PC-3 (cell line): ENCODE data around the gene SCN2B. TPM values are rescaled to one million over a fixed set of nuclear protein-coding genes. Genes with fewer than 3 reads are reported as not detected.

Source experiments
- ATAC-seq: fragments of 200-7000 bp; cut with Tn5 transposase; 2 replicates; pipeline ENCODE4 v1.9.1; 2020; ENCODE audit warnings: mild to moderate bottlenecking, moderate library complexity
- BruUV-seq: library from RNA; stranded (reverse); fragments of 400-500 nt; replicated peaks from 2 replicates; lab custom pipeline; 2021; lab: Mats Ljungman, UMichigan
- CTCF ChIA-PET: fragments of 300-600 bp; sonication (Branson Sonifier 250); formaldehyde crosslinking; loops from one replicate; lab custom pipeline; 2022; ENCODE audit warnings: antibody characterized with exemption; lab: Charles Lee
- POLR2A ChIA-PET: fragments of 300-600 bp; sonication (Branson Sonifier 250); formaldehyde crosslinking; loops from one replicate; lab custom pipeline; 2022; ENCODE audit warnings: antibody characterized with exemption; ENCODE audit not compliant: unreplicated experiment; lab: Charles Lee
- DNase-seq: peaks from one replicate; pipeline ENCODE4 v3.0.0-alpha.2; 2015
- H2AFZ ChIP-seq: fragments of 300-600 bp; sonication (generic); 2 replicates; pipeline ENCODE4 v1.6.0; 2016; ENCODE audit warnings: antibody characterized with exemption, low read length
- H3F3A ChIP-seq: fragments of 300-600 bp; sonication (generic); one replicate; pipeline ENCODE4 v1.6.0; 2017; ENCODE audit warnings: antibody characterized with exemption, low read length, control low read depth, mild to moderate bottlenecking; ENCODE audit not compliant: unreplicated experiment
- H3K27ac ChIP-seq: fragments of 300-600 bp; sonication (generic); 2 replicates; pipeline ENCODE4 v1.5.1; 2016; ENCODE audit warnings: mild to moderate bottlenecking, low read length
- H3K27me3 ChIP-seq: fragments of 300-600 bp; sonication (generic); 2 replicates; pipeline ENCODE4 v1.6.1; 2016; ENCODE audit warnings: low read length, mixed read lengths
- H3K36me3 ChIP-seq: fragments of 300-600 bp; sonication (generic); 2 replicates; pipeline ENCODE4 v1.6.1; 2016; ENCODE audit warnings: low read depth, mixed run types, low read length, mixed read lengths
- H3K4me1 ChIP-seq: fragments of 300-600 bp; sonication (generic); 2 replicates; pipeline ENCODE4 v1.5.1; 2016; ENCODE audit warnings: low read length; ENCODE audit not compliant: insufficient read depth
- H3K4me2 ChIP-seq: fragments of 300-600 bp; sonication (generic); 2 replicates; pipeline ENCODE4 v1.6.0; 2016; ENCODE audit warnings: low read length
- H3K4me3 ChIP-seq: fragments of 300-600 bp; sonication (generic); 2 replicates; pipeline ENCODE4 v1.5.1; 2016; ENCODE audit warnings: mild to moderate bottlenecking, low read length, mixed read lengths
- H3K79me2 ChIP-seq: fragments of 300-600 bp; sonication (generic); 2 replicates; pipeline ENCODE4 v1.6.1; 2017; ENCODE audit warnings: low read length, mixed read lengths
- H3K9ac ChIP-seq: fragments of 300-600 bp; sonication (generic); 2 replicates; pipeline ENCODE4 v1.6.0; 2016; ENCODE audit warnings: mild to moderate bottlenecking, low read length
- H3K9me2 ChIP-seq: fragments of 300-600 bp; sonication (generic); replicated peaks from 2 replicates; pipeline ENCODE4 v1.6.1; 2016; ENCODE audit warnings: mixed run types, low read length, mixed read lengths
- H3K9me3 ChIP-seq: fragments of 300-600 bp; sonication (generic); 2 replicates; pipeline ENCODE4 v1.6.1; 2016; ENCODE audit warnings: low read length, mixed read lengths
- H4K20me1 ChIP-seq: fragments of 300-600 bp; sonication (generic); 2 replicates; pipeline ENCODE4 v1.6.1; 2016; ENCODE audit warnings: low read length, mixed read lengths
- CTCF ChIP-seq: fragments of 300-600 bp; sonication (generic); conservative IDR thresholded peaks from 2 replicates; pipeline ENCODE4 v1.5.1; 2017; ENCODE audit warnings: antibody characterized with exemption, low read depth, mild to moderate bottlenecking, low read length
- EZH2 ChIP-seq: fragments of 300-600 bp; sonication (generic); IDR thresholded peaks from one replicate; pipeline ENCODE4 v1.6.1; 2017; ENCODE audit warnings: antibody characterized with exemption, mild to moderate bottlenecking, low read length; ENCODE audit not compliant: unreplicated experiment
- EZH2phosphoT487 ChIP-seq: fragments of 300-600 bp; sonication (generic); IDR thresholded peaks from 2 replicates; pipeline ENCODE4 v1.6.1; 2018; ENCODE audit warnings: mild to moderate bottlenecking, antibody characterized with exemption, low read length, borderline replicate concordance
- intact Hi-C: fragments of 100-400 bp; cut with micrococcal nuclease; formaldehyde crosslinking; loops from 2 replicates; pipeline ENCODE4 v1.9.0; 2023
- total RNA-seq: library from RNA; depleted of rRNA; stranded (reverse); fragments of >200 nt; gene quantifications from 2 replicates; pipeline ENCODE4 v1.2.3, GENCODE V29; 2014

Gene SCN2B
- total RNA-seq, 1 experiment from 2014 or later, result not detected

GRCh38 chr11:118211006-118211405, 34.6 kb upstream of the SCN2B start:
- POLR2A ChIA-PET, result no interaction called here
- H4K20me1 ChIP-seq, result no peaks in the 10 kb centered on the region
- intact Hi-C loops, result no loop called here
- BruUV-seq, result no TSS peak
- H2AFZ ChIP-seq, result no peak overlapping the region
- no peak overlapping the region for H3K9ac ChIP-seq
- no peak overlapping the region for H3K4me3 ChIP-seq
- H3K9me2 ChIP-seq, result no peaks in the 10 kb centered on the region
- H3F3A ChIP-seq, result no peaks in the 10 kb centered on the region
- H3K4me1 ChIP-seq, result peaks cover 9% of the 10 kb centered on the region; the same call in 1 of the 2 replicates
- TF ChIP-seq CTCF (no peak), EZH2 (no peak), EZH2phosphoT487 (no peak)
- H3K27ac ChIP-seq, result no peak overlapping the region
- H3K4me2 ChIP-seq, result no peak overlapping the region
- no peak for ATAC-seq
- H3K27me3 ChIP-seq, result peaks cover 23% of the 10 kb centered on the region
- DNase-seq, result no peak
- no peaks in the 10 kb centered on the region for H3K36me3 ChIP-seq
- H3K79me2 ChIP-seq, result no peaks in the 10 kb centered on the region
- CTCF ChIA-PET, result no interaction called here
- no peaks in the 10 kb centered on the region for H3K9me3 ChIP-seq

- Histone ChIP-seq H3K9me3 (no peaks in the 10 kb centered on the region), H4K20me1 (no peaks in the 10 kb centered on the region), H3K4me1 (peaks cover 9% of the 10 kb centered on the region; the same call in 1 of the 2 replicates), H3F3A (no peaks in the 10 kb centered on the region), H3K4me2 (no peak overlapping the region), H3K36me3 (no peaks in the 10 kb centered on the region), H3K27me3 (peaks cover 29% of the 10 kb centered on the region), H3K9ac (no peak overlapping the region), H3K4me3 (no peak overlapping the region), H3K79me2 (no peaks in the 10 kb centered on the region), H3K27ac (no peak overlapping the region), H3K9me2 (no peaks in the 10 kb centered on the region), H2AFZ (no peak overlapping the region)
- CTCF ChIA-PET, result no interaction called here
- ATAC-seq (no peak), DNase-seq (no peak)
- intact Hi-C loops, result no loop called here
- BruUV-seq, result no TSS peak
- POLR2A ChIA-PET, result no interaction called here
- TF ChIP-seq EZH2 (no peak), EZH2phosphoT487 (no peak), CTCF (no peak)
Observed at GRCh38 chr11:118210323-118210722, 33.9 kb upstream of the SCN2B start.

GRCh38 chr11:118209033-118209432, 32.6 kb upstream of the SCN2B start:
- Histone ChIP-seq H3K4me3 (no peak overlapping the region), H3F3A (no peaks in the 10 kb centered on the region), H3K79me2 (no peaks in the 10 kb centered on the region), H3K9me2 (no peaks in the 10 kb centered on the region), H3K27me3 (peaks cover 29% of the 10 kb centered on the region), H2AFZ (no peak overlapping the region), H3K9me3 (no peaks in the 10 kb centered on the region), H3K9ac (no peak overlapping the region), H3K4me2 (no peak overlapping the region), H3K4me1 (peaks cover 8% of the 10 kb centered on the region; the same call in 1 of the 2 replicates), H3K36me3 (no peaks in the 10 kb centered on the region), H3K27ac (no peak overlapping the region), H4K20me1 (no peaks in the 10 kb centered on the region)
- BruUV-seq, result no TSS peak
- ChIA-PET POLR2A (no interaction called here), CTCF (no interaction called here)
- TF ChIP-seq EZH2phosphoT487 (no peak), EZH2 (no peak), CTCF (no peak)
- ATAC-seq (no peak), DNase-seq (no peak)
- intact Hi-C loops, result no loop called here
